ENCODE measurements around the gene FKBP10. TPM values are rescaled to one million over a fixed set of nuclear protein-coding genes. Genes with fewer than 3 reads are reported as not detected.

FKBP10 gene
- total and polyA plus RNA-seq, 10 of the 15 experiments (the other 5 are each of a cell fraction or from before 2014, with no cell fraction given) = 0.02 to 4.7 (median 1.8) TPM

GRCh38 chr17:41860254-41860931, 47.6 kb downstream of the FKBP10 start:
- Histone ChIP-seq H3K4me1 (ENCODE audit: control insufficient read depth, insufficient read depth, low read length) (peaks cover 4% of the 10 kb centered on the region; the same call in 1 of the 2 replicates), H4K20me1 (ENCODE audit: control insufficient read depth, insufficient read depth) (no peaks in the 10 kb centered on the region), H3K9me3 (replicated peaks; ENCODE audit: control insufficient read depth, insufficient read depth, low read length) (no peaks in the 10 kb centered on the region), H2AFZ (ENCODE audit: control insufficient read depth, low read depth, low read length) (no peak overlapping the region), H3K4me3 (no peak overlapping the region), H3K27me3 (replicated peaks in 1 of 2; ENCODE audit: control insufficient read depth in 2 of 2, insufficient read depth in 2 of 2, low read length in 1 of 2) (no peaks in the 10 kb centered on the region), H3K27ac (ENCODE audit: control insufficient read depth, insufficient read depth) (no peak overlapping the region), H3K4me2 (ENCODE audit: control insufficient read depth, insufficient read depth) (0 out of 2 replicates have a peak overlapping the region, but pooled peaks have one; percentile 44), H3K36me3 (ENCODE audit: control insufficient read depth in 2 of 2, insufficient read depth in 2 of 2, low read length in 1 of 2) (no peaks in the 10 kb centered on the region), H3K79me2 (ENCODE audit: control insufficient read depth, insufficient read depth, low read length) (peaks cover 41% of the 10 kb centered on the region), H3K9ac (ENCODE audit: control insufficient read depth, insufficient read depth, low read length) (no peak overlapping the region)
- RAD21 ChIA-PET (ENCODE audit: unreplicated experiment) = interaction anchor here (2.2 kb wide), 1 partner anchor 11 kb away, joined by 5 read pairs; no protein-coding TSS in a partner anchor
- in situ Hi-C loops (cut with MboI) (no loop called here), intact Hi-C loops (cut with micrococcal nuclease; ENCODE audit: unreplicated experiment) (no loop called here)
- BruUV-seq (replicated peaks) = no TSS peak
- no peak for ATAC-seq
- DNase-seq (ENCODE audit: low read depth, low spot score) = no peak
- no peak for FAIRE-seq
- POLR2A ChIA-PET = interaction anchor here (1.4 kb wide), 1 partner anchor 11 kb away, joined by 5 read pairs; no protein-coding TSS in a partner anchor
- CTCF ChIA-PET = no interaction called here
- SMC1A ChIA-PET (ENCODE audit: uncharacterized antibody, unreplicated experiment) = interaction anchor here (1.1 to 1.4 kb wide), 2 partner anchors 10 to 18 kb away, joined by 3 to 4 read pairs; no protein-coding TSS in a partner anchor
- TF ChIP-seq SIN3A (IDR thresholded peaks at IDR 0.05; ENCODE audit: low read depth, low read length) (no peak), RCOR1 (conservative IDR thresholded peaks at IDR 0.05; ENCODE audit: low read depth, low read length) (no peak), DPF2 (IDR thresholded peaks at IDR 0.05) (no peak), STAT1 (conservative IDR thresholded peaks at IDR 0.05) (no peak), KLF5 (IDR thresholded peaks at IDR 0.05; ENCODE audit: partially characterized antibody) (no peak), SPI1 (IDR thresholded peaks at IDR 0.05; ENCODE audit: borderline replicate concordance, insufficient read depth, low read depth, low read length) (no peak), ZBTB33 (IDR thresholded peaks at IDR 0.05) (no peak), EP300 (IDR thresholded peaks at IDR 0.05; ENCODE audit: borderline replicate concordance in 1 of 2, control insufficient read depth in 1 of 2, low read depth in 2 of 2, low read length in 2 of 2) (no peak), ETV6 (conservative IDR thresholded peaks at IDR 0.05 in 1 of 2, IDR thresholded peaks at IDR 0.05 in 1 of 2; ENCODE audit: borderline replicate concordance in 1 of 2, low read depth in 1 of 2) (no peak), STAT3 (IDR thresholded peaks at IDR 0.05; ENCODE audit: low read depth, low read length) (no peak), CEBPZ (IDR thresholded peaks at IDR 0.05; ENCODE audit: low read depth, low read length) (no peak), JUND (IDR thresholded peaks at IDR 0.05; ENCODE audit: low read depth, low read length) (no peak), RBBP5 (conservative IDR thresholded peaks at IDR 0.05) (no peak), HDGF (IDR thresholded peaks at IDR 0.05) (no peak), EED (IDR thresholded peaks at IDR 0.05; ENCODE audit: low read depth) (no peak)
- 76% methylated on average over 3 of the region's 3 CpGs for WGBS (ENCODE audit: insufficient coverage, insufficient replicate concordance, low lambda C conversion rate, missing lambda C conversion rate)

Data from GM12878 (cell line).